ENCODE results near the gene PHF5A. TPM values are rescaled to one million over a fixed set of nuclear protein-coding genes. Genes with fewer than 3 reads are reported as not detected.

The PHF5A gene
- polyA plus RNA-seq, 2 of the 4 experiments (the other 2 are of a cell fraction) = 80.1 to 82.6 TPM

DNA sequence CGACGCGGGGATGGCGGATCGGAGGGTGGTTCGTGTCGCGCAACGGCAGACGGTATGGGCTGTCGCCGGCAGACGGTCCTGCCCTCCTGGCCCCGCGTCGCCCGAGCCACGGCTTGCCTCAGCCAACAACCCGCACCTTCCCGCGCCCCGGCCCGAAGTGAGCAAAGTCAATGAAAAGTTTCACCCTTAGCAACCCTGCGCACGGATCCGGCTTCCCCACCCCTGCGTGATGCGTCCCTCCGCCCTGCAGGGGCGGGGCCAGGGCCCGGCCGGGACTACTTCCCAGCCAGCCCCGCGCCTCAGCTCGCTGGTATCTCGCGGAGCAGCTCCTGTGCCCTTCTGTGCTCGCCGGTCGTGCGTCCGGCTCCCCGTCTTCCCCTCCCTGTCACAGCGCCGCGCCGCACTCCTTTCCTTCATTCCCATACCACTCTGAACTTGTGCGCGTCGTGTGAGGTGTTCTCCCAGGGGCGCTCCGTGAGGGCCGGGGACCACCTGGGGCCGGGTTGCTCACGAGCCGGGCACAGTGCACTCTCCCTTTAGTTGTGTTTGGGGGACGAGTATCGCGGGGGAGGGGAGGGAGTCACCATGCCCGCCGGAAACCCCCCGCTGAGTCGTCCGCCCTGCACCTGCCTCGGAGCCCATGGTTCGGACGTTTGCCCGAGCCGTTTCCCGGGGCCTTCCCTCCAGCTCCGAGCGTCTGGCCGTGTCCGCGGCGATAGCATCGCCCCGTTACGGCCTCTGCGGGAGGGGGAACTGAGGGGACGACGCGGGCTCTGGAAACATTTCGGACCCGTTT is 21.7 kb downstream of the PHF5A start, which contains the start of gene TOB2:
Gene TOB2 (minus strand): TSS at position 163 of the 796 bp plus-strand sequence. CDS start 9,456 bp downstream, outside the sequence.
- FAIRE-seq (no peak), ATAC-seq (peak; percentile 52 to 58), DNase-seq (ENCODE audit: low read depth in 1 of 2, low spot score in 1 of 2) (peak; percentile 38 to 96)
- ChIA-PET CTCF (interaction anchor here (0.9 to 1.1 kb wide), 5 partner anchors 9 to 72 kb away, joined by 3 to 6 read pairs (median 3); no protein-coding TSS in a partner anchor), POLR2A (interaction anchor here (0.7 to 2.6 kb wide), 16 partner anchors 10 to 524 kb away, joined by 3 to 41 read pairs (median 4); partner anchors contain the start of genes ACO2, PHF5A and TEF)
- peak within 1 kb of the TSS; percentile 100 for H3K27ac ChIP-seq
- no peaks in the 10 kb centered on the region for H3K9me3 ChIP-seq
- H3K4me3 ChIP-seq = peak within 1 kb of the TSS; percentile 96
- H3K4me1 ChIP-seq = peaks cover 15% of the 10 kb centered on the region
- WGBS (ENCODE audit: missing lambda C conversion rate) = 2% methylated on average over 22 of the region's 85 CpGs
- peak within 1 kb of the TSS; percentile 94 for H3K4me2 ChIP-seq
- TF ChIP-seq PHF8 (IDR thresholded peaks at IDR 0.05; ENCODE audit: borderline replicate concordance, low read depth) (0 out of 2 replicates have a peak, but pooled peaks have one; percentile 32), TFCP2L1 (CRISPR knock-in tag; IDR thresholded peaks at IDR 0.05) (peak; percentile 97), EHF (CRISPR knock-in tag; IDR thresholded peaks at IDR 0.05) (no peak), RAD21 (conservative IDR thresholded peaks at IDR 0.05 in 1 of 2, IDR thresholded peaks at IDR 0.05 in 1 of 2) (no peak; a peak in 1 of 5 replicates), RCOR1 (IDR thresholded peaks at IDR 0.05; ENCODE audit: low read depth, low read length) (no peak), NR3C1 (IDR thresholded peaks at IDR 0.05) (no peak), FOSL2 (IDR thresholded peaks at IDR 0.05) (no peak), FOSL2 (CRISPR knock-in tag; IDR thresholded peaks at IDR 0.05) (peak; percentile 66), HEYL (CRISPR knock-in tag; IDR thresholded peaks at IDR 0.05) (no peak), CHD4 (IDR thresholded peaks at IDR 0.05; ENCODE audit: borderline replicate concordance) (no peak), KDM1A (IDR thresholded peaks at IDR 0.05; ENCODE audit: low read depth) (no peak), POLR2A (IDR thresholded peaks at IDR 0.05; ENCODE audit: low read length) (peak; percentile 99), EHMT2 (IDR thresholded peaks at IDR 0.05; ENCODE audit: low read depth) (no peak), SMC3 (IDR thresholded peaks at IDR 0.05) (no peak), MAZ (IDR thresholded peaks at IDR 0.05; ENCODE audit: borderline replicate concordance, low read depth, low read length) (peak; percentile 95), GATA3 (IDR thresholded peaks at IDR 0.05; ENCODE audit: borderline replicate concordance) (no peak), NFE2L2 (conservative IDR thresholded peaks at IDR 0.05; ENCODE audit: low read length) (no peak), JUN (IDR thresholded peaks at IDR 0.05) (peak; percentile 92 to 96; a peak in 4 of 5 replicates), ZC3H11A (IDR thresholded peaks at IDR 0.05) (no peak), CEBPB (IDR thresholded peaks at IDR 0.05) (peak in 1 of 2 experiments; percentile 16; a peak in 1 of 4 replicates), TP53 (CRISPR knock-in tag; IDR thresholded peaks at IDR 0.05) (no peak; the same call in 1 of the 2 replicates), HDAC2 (IDR thresholded peaks at IDR 0.05) (no peak), RFX5 (IDR thresholded peaks at IDR 0.05) (peak; percentile 68; the same call in 1 of the 2 replicates), CHD2 (IDR thresholded peaks at IDR 0.05; ENCODE audit: low read length, partially characterized antibody) (peak; percentile 86), MAFK (IDR thresholded peaks at IDR 0.05; ENCODE audit: partially characterized antibody) (no peak), POLR2AphosphoS2 (conservative IDR thresholded peaks at IDR 0.05; ENCODE audit: low read length) (0 out of 2 replicates have a peak, but pooled peaks have one; percentile 55)
- TF ChIP-seq, protein P1, sequence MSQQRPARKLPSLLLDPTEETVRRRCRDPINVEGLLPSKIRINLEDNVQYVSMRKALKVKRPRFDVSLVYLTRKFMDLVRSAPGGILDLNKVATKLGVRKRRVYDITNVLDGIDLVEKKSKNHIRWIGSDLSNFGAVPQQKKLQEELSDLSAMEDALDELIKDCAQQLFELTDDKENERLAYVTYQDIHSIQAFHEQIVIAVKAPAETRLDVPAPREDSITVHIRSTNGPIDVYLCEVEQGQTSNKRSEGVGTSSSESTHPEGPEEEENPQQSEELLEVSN (IDR thresholded peaks at IDR 0.05; ENCODE audit: borderline replicate concordance, low read depth) = peak; percentile 53
- TF ChIP-seq, protein P2, sequence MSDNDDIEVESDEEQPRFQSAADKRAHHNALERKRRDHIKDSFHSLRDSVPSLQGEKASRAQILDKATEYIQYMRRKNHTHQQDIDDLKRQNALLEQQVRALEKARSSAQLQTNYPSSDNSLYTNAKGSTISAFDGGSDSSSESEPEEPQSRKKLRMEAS (IDR thresholded peaks at IDR 0.05) = peak; percentile 84
- TF ChIP-seq, protein P3, sequence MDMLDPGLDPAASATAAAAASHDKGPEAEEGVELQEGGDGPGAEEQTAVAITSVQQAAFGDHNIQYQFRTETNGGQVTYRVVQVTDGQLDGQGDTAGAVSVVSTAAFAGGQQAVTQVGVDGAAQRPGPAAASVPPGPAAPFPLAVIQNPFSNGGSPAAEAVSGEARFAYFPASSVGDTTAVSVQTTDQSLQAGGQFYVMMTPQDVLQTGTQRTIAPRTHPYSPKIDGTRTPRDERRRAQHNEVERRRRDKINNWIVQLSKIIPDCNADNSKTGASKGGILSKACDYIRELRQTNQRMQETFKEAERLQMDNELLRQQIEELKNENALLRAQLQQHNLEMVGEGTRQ (IDR thresholded peaks at IDR 0.05) = no peak
- TF ChIP-seq, protein P4, sequence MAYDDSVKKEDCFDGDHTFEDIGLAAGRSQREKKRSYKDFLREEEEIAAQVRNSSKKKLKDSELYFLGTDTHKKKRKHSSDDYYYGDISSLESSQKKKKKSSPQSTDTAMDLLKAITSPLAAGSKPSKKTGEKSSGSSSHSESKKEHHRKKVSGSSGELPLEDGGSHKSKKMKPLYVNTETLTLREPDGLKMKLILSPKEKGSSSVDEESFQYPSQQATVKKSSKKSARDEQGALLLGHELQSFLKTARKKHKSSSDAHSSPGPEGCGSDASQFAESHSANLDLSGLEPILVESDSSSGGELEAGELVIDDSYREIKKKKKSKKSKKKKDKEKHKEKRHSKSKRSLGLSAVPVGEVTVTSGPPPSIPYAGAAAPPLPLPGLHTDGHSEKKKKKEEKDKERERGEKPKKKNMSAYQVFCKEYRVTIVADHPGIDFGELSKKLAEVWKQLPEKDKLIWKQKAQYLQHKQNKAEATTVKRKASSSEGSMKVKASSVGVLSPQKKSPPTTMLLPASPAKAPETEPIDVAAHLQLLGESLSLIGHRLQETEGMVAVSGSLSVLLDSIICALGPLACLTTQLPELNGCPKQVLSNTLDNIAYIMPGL (CRISPR knock-in tag; IDR thresholded peaks at IDR 0.05; ENCODE audit: borderline replicate concordance) = no peak
- TF ChIP-seq, protein P5, sequence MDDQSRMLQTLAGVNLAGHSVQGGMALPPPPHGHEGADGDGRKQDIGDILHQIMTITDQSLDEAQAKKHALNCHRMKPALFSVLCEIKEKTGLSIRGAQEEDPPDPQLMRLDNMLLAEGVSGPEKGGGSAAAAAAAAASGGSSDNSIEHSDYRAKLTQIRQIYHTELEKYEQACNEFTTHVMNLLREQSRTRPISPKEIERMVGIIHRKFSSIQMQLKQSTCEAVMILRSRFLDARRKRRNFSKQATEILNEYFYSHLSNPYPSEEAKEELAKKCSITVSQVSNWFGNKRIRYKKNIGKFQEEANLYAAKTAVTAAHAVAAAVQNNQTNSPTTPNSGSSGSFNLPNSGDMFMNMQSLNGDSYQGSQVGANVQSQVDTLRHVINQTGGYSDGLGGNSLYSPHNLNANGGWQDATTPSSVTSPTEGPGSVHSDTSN (IDR thresholded peaks at IDR 0.05) = peak; percentile 95
- TF ChIP-seq, protein P6, sequence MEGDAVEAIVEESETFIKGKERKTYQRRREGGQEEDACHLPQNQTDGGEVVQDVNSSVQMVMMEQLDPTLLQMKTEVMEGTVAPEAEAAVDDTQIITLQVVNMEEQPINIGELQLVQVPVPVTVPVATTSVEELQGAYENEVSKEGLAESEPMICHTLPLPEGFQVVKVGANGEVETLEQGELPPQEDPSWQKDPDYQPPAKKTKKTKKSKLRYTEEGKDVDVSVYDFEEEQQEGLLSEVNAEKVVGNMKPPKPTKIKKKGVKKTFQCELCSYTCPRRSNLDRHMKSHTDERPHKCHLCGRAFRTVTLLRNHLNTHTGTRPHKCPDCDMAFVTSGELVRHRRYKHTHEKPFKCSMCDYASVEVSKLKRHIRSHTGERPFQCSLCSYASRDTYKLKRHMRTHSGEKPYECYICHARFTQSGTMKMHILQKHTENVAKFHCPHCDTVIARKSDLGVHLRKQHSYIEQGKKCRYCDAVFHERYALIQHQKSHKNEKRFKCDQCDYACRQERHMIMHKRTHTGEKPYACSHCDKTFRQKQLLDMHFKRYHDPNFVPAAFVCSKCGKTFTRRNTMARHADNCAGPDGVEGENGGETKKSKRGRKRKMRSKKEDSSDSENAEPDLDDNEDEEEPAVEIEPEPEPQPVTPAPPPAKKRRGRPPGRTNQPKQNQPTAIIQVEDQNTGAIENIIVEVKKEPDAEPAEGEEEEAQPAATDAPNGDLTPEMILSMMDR (IDR thresholded peaks at IDR 0.05) = no peak
- TF ChIP-seq, protein P7, sequence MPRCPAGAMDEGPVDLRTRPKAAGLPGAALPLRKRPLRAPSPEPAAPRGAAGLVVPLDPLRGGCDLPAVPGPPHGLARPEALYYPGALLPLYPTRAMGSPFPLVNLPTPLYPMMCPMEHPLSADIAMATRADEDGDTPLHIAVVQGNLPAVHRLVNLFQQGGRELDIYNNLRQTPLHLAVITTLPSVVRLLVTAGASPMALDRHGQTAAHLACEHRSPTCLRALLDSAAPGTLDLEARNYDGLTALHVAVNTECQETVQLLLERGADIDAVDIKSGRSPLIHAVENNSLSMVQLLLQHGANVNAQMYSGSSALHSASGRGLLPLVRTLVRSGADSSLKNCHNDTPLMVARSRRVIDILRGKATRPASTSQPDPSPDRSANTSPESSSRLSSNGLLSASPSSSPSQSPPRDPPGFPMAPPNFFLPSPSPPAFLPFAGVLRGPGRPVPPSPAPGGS (IDR thresholded peaks at IDR 0.05) = peak; percentile 93; the same call in 2 of the 3 replicates
- TF ChIP-seq, protein P8, sequence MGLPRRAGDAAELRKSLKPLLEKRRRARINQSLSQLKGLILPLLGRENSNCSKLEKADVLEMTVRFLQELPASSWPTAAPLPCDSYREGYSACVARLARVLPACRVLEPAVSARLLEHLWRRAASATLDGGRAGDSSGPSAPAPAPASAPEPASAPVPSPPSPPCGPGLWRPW (IDR thresholded peaks at IDR 0.05) = no peak

Measured in A549 (cell line).